ENCODE results near the gene NEDD4L.

The NEDD4L gene

GRCh38 chr18:58438958-58439300 is 394.9 kb downstream of the NEDD4L start:
- DNase-seq: no peak

- no peak for DNase-seq
These were observed 399.6 kb downstream of the NEDD4L start for GRCh38 chr18:58443671-58444070.

GRCh38 chr18:58446391-58447060 is 402.5 kb downstream of the NEDD4L start:
- DNase-seq: no peak

DNA sequence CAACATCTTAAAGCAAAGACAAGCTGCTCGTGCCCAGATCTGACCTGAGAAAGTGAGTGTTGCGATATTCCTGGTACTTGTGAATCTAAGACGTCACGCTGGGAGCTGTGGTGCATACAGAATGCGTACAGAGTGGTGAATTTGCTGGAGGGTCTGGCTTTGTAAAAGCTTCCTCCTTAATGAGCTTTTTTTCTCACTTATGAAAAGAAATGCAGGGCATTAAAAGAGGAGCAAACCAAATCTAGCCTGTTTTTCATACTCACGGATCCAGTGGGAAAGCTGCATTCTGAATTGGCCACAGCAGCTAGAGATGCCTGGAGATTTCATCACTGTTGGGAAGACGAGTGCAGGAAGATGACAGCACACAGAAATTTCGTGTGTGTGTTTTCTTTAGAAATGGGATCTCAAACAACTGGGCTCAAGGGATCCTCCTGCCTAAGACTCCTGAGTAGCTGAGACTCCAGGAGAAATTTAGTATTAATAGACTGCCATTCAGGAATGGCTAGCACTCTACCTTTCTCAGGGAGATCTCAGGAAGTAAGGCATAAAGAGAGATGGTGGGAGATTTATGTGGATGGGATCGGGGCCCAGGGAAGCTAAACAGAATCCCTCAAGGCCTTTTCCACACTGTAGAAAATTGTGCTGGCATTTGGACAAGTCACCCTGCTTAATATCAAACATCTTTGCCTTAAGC is 403.5 kb downstream of the NEDD4L start:
- no peak for DNase-seq

- no peak for DNase-seq
These were observed 405.4 kb downstream of the NEDD4L start for GRCh38 chr18:58449464-58449863.
